Spleen (tissue), 11 donors: ENCODE data around the gene KCNAB2. TPM values are rescaled to one million over a fixed set of nuclear protein-coding genes. Genes with fewer than 3 reads are reported as not detected.

ENCODE experiments used
- DNase-seq: peaks from one replicate; pipeline ENCODE4 v3.0.0-alpha.2; 2020
- H3K27ac ChIP-seq, 8 donors: fragments of 200-600 bp; sonication (generic) in 7 of 8; 1 replicate in 4 of 8; 2 replicates in 4 of 8; pipeline versions ENCODE4 v1.5.0 to v1.8.0; 2016 to 2021; ENCODE audit warnings: inconsistent platforms in 4 of 8, mild to moderate bottlenecking in 4 of 8, moderate library complexity in 1 of 8
- H3K27me3 ChIP-seq, 7 donors: fragments of 200-600 bp; sonication (generic) in 6 of 7; replicated peaks in 1 of 7; 1 replicate in 4 of 7; 2 replicates in 3 of 7; pipeline versions ENCODE4 v1.5.0 to v1.8.0; 2016 to 2021; ENCODE audit warnings: inconsistent platforms in 3 of 7, mild to moderate bottlenecking in 1 of 7
- H3K36me3 ChIP-seq, 6 donors: fragments of 200-600 bp; sonication (generic) in 5 of 6; 1 replicate in 4 of 6; 2 replicates in 2 of 6; pipeline versions ENCODE4 v1.5.0 to v1.8.0; 2016 to 2021; ENCODE audit warnings: inconsistent platforms in 2 of 6
- H3K4me1 ChIP-seq, 6 donors: fragments of 200-600 bp; sonication (generic) in 5 of 6; 1 replicate in 3 of 6; 2 replicates in 3 of 6; pipeline versions ENCODE4 v1.5.0 to v1.8.0; 2016 to 2021; ENCODE audit warnings: inconsistent platforms in 3 of 6
- H3K4me3 ChIP-seq, 8 donors: fragments of 200-600 bp; sonication (generic) in 7 of 8; 1 replicate in 4 of 8; 2 replicates in 4 of 8; pipeline versions ENCODE4 v1.5.0 to v1.8.0; 2016 to 2021; ENCODE audit warnings: inconsistent platforms in 4 of 8, mild to moderate bottlenecking in 4 of 8, moderate library complexity in 2 of 8
- H3K9me3 ChIP-seq, 8 donors: fragments of 200-600 bp; sonication (generic) in 7 of 8; 1 replicate in 4 of 8; 2 replicates in 4 of 8; pipeline versions ENCODE4 v1.5.0 to v1.8.0; 2016 to 2021; ENCODE audit warnings: inconsistent platforms in 4 of 8
- CTCF ChIP-seq, 11 experiments: fragments of 200-600 bp in 7 of 11; fragments of 450-650 bp in 4 of 11; sonication (generic) in 4 of 11; IDR thresholded peaks in 8 of 11; conservative IDR thresholded peaks in 3 of 11; 1 replicate in 7 of 11; 2 replicates in 4 of 11; pipeline versions ENCODE4 v1.4.0 to v1.8.0; 2016 to 2021; ENCODE audit warnings: antibody characterized with exemption in 11 of 11, inconsistent platforms in 4 of 11, mild to moderate bottlenecking in 1 of 11
- POLR2A ChIP-seq, 3 donors: fragments of 450-650 bp; IDR thresholded peaks; one replicate each; pipeline ENCODE4 v1.5.1; 2017; ENCODE audit warnings: antibody characterized with exemption in 3 of 3, mild to moderate bottlenecking in 1 of 3
- POLR2AphosphoS5 ChIP-seq, 3 donors: sonication (generic); formaldehyde crosslinking; IDR thresholded peaks; one replicate each; pipeline ENCODE4 v1.5.1; 2017; ENCODE audit warnings: antibody characterized with exemption in 3 of 3
- WGBS, 5 donors: extraction: QIAGEN DNeasy Blood & Tissue Kit in 3 of 5; methylation state at CpG; one replicate each; pipeline versions ENCODE4 v1.1.5 to v1.1.7; 2013 to 2018; 5-methylcytosine and 5-hydroxymethylcytosine counted together
- intact Hi-C: fragments of 100-400 bp; cut with DNase I; formaldehyde crosslinking; loops from one replicate; pipeline ENCODE4 v1.15.0; 2023; ENCODE audit warnings: low total_unique reads
- polyA plus RNA-seq, 3 donors: library from polyadenylated mRNA; stranded (reverse); fragments of 200-250 nt; gene quantifications; one replicate each; pipeline ENCODE4 v1.2.1, GENCODE V29; 2013
- total RNA-seq, 7 donors: library from RNA; depleted of rRNA in 3 of 7; stranded (reverse); fragments of >200 nt in 3 of 7; fragmentation: NEBNext Ultra II Directional in 4 of 7; extraction: Animal tissue kit (Norgen Biotek cat#: 25700) in 4 of 7; gene quantifications; one replicate each; pipeline versions ENCODE4 v1.1.0 to v1.2.1, GENCODE V29; 2016 to 2021
- donor health status: healthy with polysubstance abuse.
- donor health status: DM: no; HTN: no; CAD: no; lungs with moderate emphysema.
- donor health status: DM: no; HTN: no; CAD: no.
- donor health status: Bipolar disorder and iron deficiency.
- donor health status: healthy.
- donor health status: DM: no; HTN: no; CAD: no.
- donor health status: DM: yes; HTN: yes; CAD: no.

The KCNAB2 gene
- total and polyA plus RNA-seq, 10 donors, result 23.2 to 135 (median 94.0) TPM

DNA sequence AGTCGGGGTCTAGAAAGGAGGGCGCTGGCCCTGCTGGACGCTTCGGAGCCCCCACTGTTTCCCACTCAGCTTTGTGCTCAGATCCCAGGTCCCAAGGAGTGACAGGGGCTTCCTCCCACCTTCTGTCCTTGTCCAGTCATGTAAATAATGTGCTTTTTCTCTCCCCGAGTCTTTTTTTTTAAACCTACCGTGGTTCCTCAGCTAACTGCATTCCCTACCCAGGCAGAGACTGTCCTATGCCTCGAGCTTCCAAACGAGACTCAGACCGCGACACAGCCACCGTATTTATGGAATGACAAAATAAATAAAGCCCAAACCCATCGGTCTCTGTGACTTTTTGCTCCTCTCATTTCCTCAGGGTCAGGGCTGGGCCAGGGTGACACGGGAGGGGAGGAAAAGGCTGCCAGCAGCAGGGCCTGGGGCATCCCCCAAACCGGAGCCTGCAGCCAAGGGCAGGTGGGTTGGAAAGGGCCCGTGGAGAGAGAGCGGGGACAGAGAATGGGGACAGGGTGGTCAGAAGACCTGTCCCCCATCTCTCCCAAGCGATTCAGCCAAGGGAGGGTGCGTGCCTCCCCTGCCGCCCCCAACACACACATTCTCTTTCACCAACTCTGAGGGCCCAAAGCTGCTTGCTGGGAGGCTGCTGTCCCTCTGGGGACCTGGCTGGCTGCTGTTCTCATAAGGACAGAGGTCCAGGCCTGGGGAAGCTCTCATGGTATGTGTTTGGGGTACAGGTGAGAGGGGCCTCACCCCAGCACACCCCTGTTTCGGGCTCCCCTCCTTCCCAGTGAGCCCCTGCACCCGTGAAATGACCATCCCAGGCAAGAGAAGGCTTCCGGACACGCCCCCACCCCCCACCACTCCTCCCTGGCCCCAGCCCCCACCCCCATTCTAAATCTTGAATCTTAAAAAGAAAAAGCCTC lies 55.4 kb downstream of the KCNAB2 start:
- H3K36me3 ChIP-seq, result peaks cover 0 to 39% (median 24%) of the 10 kb centered on the region in 6 donors
- 44 to 54% (median 45%) methylated on average over 18 to 23 of the region's 23 CpGs for WGBS, 5 donors
- intact Hi-C loops, result no loop called here
- no peak overlapping the region for H3K4me3 ChIP-seq
- H3K9me3 ChIP-seq, result no peaks in the 10 kb centered on the region
- peak; percentile 68 for DNase-seq
- H3K27me3 ChIP-seq, result peaks cover 0 to 70% (median 7%) of the 10 kb centered on the region in 7 donors
- TF ChIP-seq POLR2A (IDR thresholded peaks at IDR 0.05) (no peak), POLR2AphosphoS5 (IDR thresholded peaks at IDR 0.05) (peak; percentile 40 to 57 (median 50))
- H3K4me1 ChIP-seq, result peaks cover 0 to 12% (median 0%) of the 10 kb centered on the region in 6 donors
- no peak overlapping the region for H3K27ac ChIP-seq

GRCh38 chr1:6101826-6102531 lies 56.3 kb downstream of the KCNAB2 start:
- peak; percentile 66 for DNase-seq
- 41 to 49% (median 47%) methylated on average over 24 to 25 of the region's 25 CpGs for WGBS, 5 donors
- H3K36me3 ChIP-seq, result peaks cover 0 to 30% (median 16%) of the 10 kb centered on the region in 6 donors
- intact Hi-C loops, result no loop called here
- peaks cover 0 to 75% (median 7%) of the 10 kb centered on the region in 7 donors for H3K27me3 ChIP-seq
- no peak overlapping the region for H3K27ac ChIP-seq
- H3K9me3 ChIP-seq, result no peaks in the 10 kb centered on the region
- no peak for TF ChIP-seq POLR2A (IDR thresholded peaks at IDR 0.05)
- TF ChIP-seq POLR2AphosphoS5 (IDR thresholded peaks at IDR 0.05), result no peak
- TF ChIP-seq CTCF (IDR thresholded peaks at IDR 0.05 in 8 of 11, conservative IDR thresholded peaks at IDR 0.05 in 3 of 11), result no peak
- peaks cover 0 to 12% (median 0%) of the 10 kb centered on the region in 6 donors for H3K4me1 ChIP-seq
- H3K4me3 ChIP-seq, result no peak overlapping the region

DNA sequence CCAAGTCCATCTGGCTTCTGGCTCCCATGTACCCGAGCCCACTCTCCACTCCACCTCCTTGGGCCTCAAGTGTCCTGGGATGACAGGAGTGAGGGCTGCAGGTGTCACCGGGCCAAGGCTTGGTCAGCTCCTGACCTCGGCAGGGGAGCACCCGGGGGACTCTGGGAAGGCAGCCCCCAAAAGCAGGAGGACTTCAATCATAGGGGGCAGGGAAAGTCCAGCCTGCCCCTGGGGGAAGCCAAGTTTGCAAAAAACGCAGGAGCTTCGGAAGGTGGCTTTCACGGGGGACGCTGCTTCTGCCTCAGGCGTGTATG lies 56.8 kb downstream of the KCNAB2 start:
- peaks cover 0 to 12% (median 0%) of the 10 kb centered on the region in 6 donors for H3K4me1 ChIP-seq
- intact Hi-C loops, result no loop called here
- 78 to 86% (median 80%) methylated on average over 9 of the region's 9 CpGs for WGBS, 5 donors
- H3K9me3 ChIP-seq, result no peaks in the 10 kb centered on the region
- DNase-seq, result peak; percentile 55
- H3K27ac ChIP-seq, result no peak overlapping the region
- TF ChIP-seq POLR2AphosphoS5 (IDR thresholded peaks at IDR 0.05), result no peak
- TF ChIP-seq CTCF (IDR thresholded peaks at IDR 0.05 in 8 of 11, conservative IDR thresholded peaks at IDR 0.05 in 3 of 11), result no peak
- TF ChIP-seq POLR2A (IDR thresholded peaks at IDR 0.05), result no peak
- H3K36me3 ChIP-seq, result peaks cover 0 to 25% (median 13%) of the 10 kb centered on the region in 6 donors
- no peak overlapping the region for H3K4me3 ChIP-seq
- peaks cover 0 to 75% (median 7%) of the 10 kb centered on the region in 7 donors for H3K27me3 ChIP-seq

- H3K27ac ChIP-seq, result no peak overlapping the region
- intact Hi-C loops, result no loop called here
- 79 to 82% (median 80%) methylated on average over 21 to 22 of the region's 22 CpGs for WGBS, 5 donors
- no peaks in the 10 kb centered on the region for H3K9me3 ChIP-seq
- peak; percentile 67 for DNase-seq
- H3K36me3 ChIP-seq, result peaks cover 0 to 17% (median 11%) of the 10 kb centered on the region in 6 donors
- H3K27me3 ChIP-seq, result peaks cover 0 to 81% (median 7%) of the 10 kb centered on the region in 7 donors
- H3K4me1 ChIP-seq, result peaks cover 0 to 12% (median 0%) of the 10 kb centered on the region in 6 donors
- no peak overlapping the region for H3K4me3 ChIP-seq
- TF ChIP-seq CTCF (IDR thresholded peaks at IDR 0.05 in 8 of 11, conservative IDR thresholded peaks at IDR 0.05 in 3 of 11) (no peak), POLR2A (IDR thresholded peaks at IDR 0.05) (no peak), POLR2AphosphoS5 (IDR thresholded peaks at IDR 0.05) (no peak)
These were observed 57.6 kb downstream of the KCNAB2 start for GRCh38 chr1:6103111-6103853.
